Measurements from ENCODE around the gene LRRTM3.

DNA sequence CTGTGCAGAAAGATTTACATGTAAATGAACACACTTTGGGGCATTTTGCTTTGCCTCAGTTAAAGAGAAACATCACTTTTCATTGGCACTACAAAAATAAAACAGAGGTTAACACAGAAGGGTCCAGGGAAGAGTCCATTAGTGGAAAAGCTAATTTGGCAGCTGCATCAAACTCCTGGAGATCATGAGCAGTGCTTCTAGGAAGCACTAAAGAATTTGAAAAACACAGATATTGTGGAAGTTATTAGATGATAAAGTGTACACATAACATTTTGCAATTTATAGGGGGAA, 161.2 kb downstream of the LRRTM3 start:
- TF ChIP-seq POLR2AphosphoS5 (IDR thresholded peaks at IDR 0.05) (no peak), POLR2A (IDR thresholded peaks at IDR 0.05) (no peak), EP300 (IDR thresholded peaks at IDR 0.05) (no peak)
- TF ChIP-seq, protein P1, sequence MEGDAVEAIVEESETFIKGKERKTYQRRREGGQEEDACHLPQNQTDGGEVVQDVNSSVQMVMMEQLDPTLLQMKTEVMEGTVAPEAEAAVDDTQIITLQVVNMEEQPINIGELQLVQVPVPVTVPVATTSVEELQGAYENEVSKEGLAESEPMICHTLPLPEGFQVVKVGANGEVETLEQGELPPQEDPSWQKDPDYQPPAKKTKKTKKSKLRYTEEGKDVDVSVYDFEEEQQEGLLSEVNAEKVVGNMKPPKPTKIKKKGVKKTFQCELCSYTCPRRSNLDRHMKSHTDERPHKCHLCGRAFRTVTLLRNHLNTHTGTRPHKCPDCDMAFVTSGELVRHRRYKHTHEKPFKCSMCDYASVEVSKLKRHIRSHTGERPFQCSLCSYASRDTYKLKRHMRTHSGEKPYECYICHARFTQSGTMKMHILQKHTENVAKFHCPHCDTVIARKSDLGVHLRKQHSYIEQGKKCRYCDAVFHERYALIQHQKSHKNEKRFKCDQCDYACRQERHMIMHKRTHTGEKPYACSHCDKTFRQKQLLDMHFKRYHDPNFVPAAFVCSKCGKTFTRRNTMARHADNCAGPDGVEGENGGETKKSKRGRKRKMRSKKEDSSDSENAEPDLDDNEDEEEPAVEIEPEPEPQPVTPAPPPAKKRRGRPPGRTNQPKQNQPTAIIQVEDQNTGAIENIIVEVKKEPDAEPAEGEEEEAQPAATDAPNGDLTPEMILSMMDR (IDR thresholded peaks at IDR 0.05), result no peak
